PC-3 (cell line): Measurements from ENCODE around the gene SRRM5. TPM values are rescaled to one million over a fixed set of nuclear protein-coding genes. Genes with fewer than 3 reads are reported as not detected.

ENCODE experiments used
- ATAC-seq: fragments of 200-7000 bp; cut with Tn5 transposase; 2 replicates; pipeline ENCODE4 v1.9.1; 2020; ENCODE audit warnings: mild to moderate bottlenecking, moderate library complexity
- BruUV-seq: library from RNA; stranded (reverse); fragments of 400-500 nt; replicated peaks from 2 replicates; lab custom pipeline; 2021; lab: Mats Ljungman, UMichigan
- CTCF ChIA-PET: fragments of 300-600 bp; sonication (Branson Sonifier 250); formaldehyde crosslinking; loops from one replicate; lab custom pipeline; 2022; ENCODE audit warnings: antibody characterized with exemption; lab: Charles Lee
- POLR2A ChIA-PET: fragments of 300-600 bp; sonication (Branson Sonifier 250); formaldehyde crosslinking; loops from one replicate; lab custom pipeline; 2022; ENCODE audit warnings: antibody characterized with exemption; ENCODE audit not compliant: unreplicated experiment; lab: Charles Lee
- DNase-seq: peaks from one replicate; pipeline ENCODE4 v3.0.0-alpha.2; 2015
- H2AFZ ChIP-seq: fragments of 300-600 bp; sonication (generic); 2 replicates; pipeline ENCODE4 v1.6.0; 2016; ENCODE audit warnings: antibody characterized with exemption, low read length
- H3F3A ChIP-seq: fragments of 300-600 bp; sonication (generic); one replicate; pipeline ENCODE4 v1.6.0; 2017; ENCODE audit warnings: antibody characterized with exemption, low read length, control low read depth, mild to moderate bottlenecking; ENCODE audit not compliant: unreplicated experiment
- H3K27ac ChIP-seq: fragments of 300-600 bp; sonication (generic); 2 replicates; pipeline ENCODE4 v1.5.1; 2016; ENCODE audit warnings: mild to moderate bottlenecking, low read length
- H3K27me3 ChIP-seq: fragments of 300-600 bp; sonication (generic); 2 replicates; pipeline ENCODE4 v1.6.1; 2016; ENCODE audit warnings: low read length, mixed read lengths
- H3K36me3 ChIP-seq: fragments of 300-600 bp; sonication (generic); 2 replicates; pipeline ENCODE4 v1.6.1; 2016; ENCODE audit warnings: low read depth, mixed run types, low read length, mixed read lengths
- H3K4me1 ChIP-seq: fragments of 300-600 bp; sonication (generic); 2 replicates; pipeline ENCODE4 v1.5.1; 2016; ENCODE audit warnings: low read length; ENCODE audit not compliant: insufficient read depth
- H3K4me2 ChIP-seq: fragments of 300-600 bp; sonication (generic); 2 replicates; pipeline ENCODE4 v1.6.0; 2016; ENCODE audit warnings: low read length
- H3K4me3 ChIP-seq: fragments of 300-600 bp; sonication (generic); 2 replicates; pipeline ENCODE4 v1.5.1; 2016; ENCODE audit warnings: mild to moderate bottlenecking, low read length, mixed read lengths
- H3K79me2 ChIP-seq: fragments of 300-600 bp; sonication (generic); 2 replicates; pipeline ENCODE4 v1.6.1; 2017; ENCODE audit warnings: low read length, mixed read lengths
- H3K9ac ChIP-seq: fragments of 300-600 bp; sonication (generic); 2 replicates; pipeline ENCODE4 v1.6.0; 2016; ENCODE audit warnings: mild to moderate bottlenecking, low read length
- H3K9me2 ChIP-seq: fragments of 300-600 bp; sonication (generic); replicated peaks from 2 replicates; pipeline ENCODE4 v1.6.1; 2016; ENCODE audit warnings: mixed run types, low read length, mixed read lengths
- H3K9me3 ChIP-seq: fragments of 300-600 bp; sonication (generic); 2 replicates; pipeline ENCODE4 v1.6.1; 2016; ENCODE audit warnings: low read length, mixed read lengths
- H4K20me1 ChIP-seq: fragments of 300-600 bp; sonication (generic); 2 replicates; pipeline ENCODE4 v1.6.1; 2016; ENCODE audit warnings: low read length, mixed read lengths
- CTCF ChIP-seq: fragments of 300-600 bp; sonication (generic); conservative IDR thresholded peaks from 2 replicates; pipeline ENCODE4 v1.5.1; 2017; ENCODE audit warnings: antibody characterized with exemption, low read depth, mild to moderate bottlenecking, low read length
- EZH2 ChIP-seq: fragments of 300-600 bp; sonication (generic); IDR thresholded peaks from one replicate; pipeline ENCODE4 v1.6.1; 2017; ENCODE audit warnings: antibody characterized with exemption, mild to moderate bottlenecking, low read length; ENCODE audit not compliant: unreplicated experiment
- EZH2phosphoT487 ChIP-seq: fragments of 300-600 bp; sonication (generic); IDR thresholded peaks from 2 replicates; pipeline ENCODE4 v1.6.1; 2018; ENCODE audit warnings: mild to moderate bottlenecking, antibody characterized with exemption, low read length, borderline replicate concordance
- intact Hi-C: fragments of 100-400 bp; cut with micrococcal nuclease; formaldehyde crosslinking; loops from 2 replicates; pipeline ENCODE4 v1.9.0; 2023
- total RNA-seq: library from RNA; depleted of rRNA; stranded (reverse); fragments of >200 nt; gene quantifications from 2 replicates; pipeline ENCODE4 v1.2.3, GENCODE V29; 2014

Gene SRRM5
- total RNA-seq, 1 experiment from 2014 or later: 0.11 TPM

- H3K9me2 ChIP-seq: no peaks in the 10 kb centered on the region
- H3K27ac ChIP-seq: no peak overlapping the region
- H3K79me2 ChIP-seq: peaks cover 32% of the 10 kb centered on the region
- BruUV-seq: no TSS peak
- TF ChIP-seq EZH2phosphoT487 (no peak), EZH2 (no peak), CTCF (no peak)
- H4K20me1 ChIP-seq: no peaks in the 10 kb centered on the region
- no peak for DNase-seq
- no peak for ATAC-seq
- H3K9ac ChIP-seq: no peak overlapping the region
- ChIA-PET POLR2A (no interaction called here), CTCF (no interaction called here)
- intact Hi-C loops: no loop called here
- H3K4me1 ChIP-seq: peaks cover 11% of the 10 kb centered on the region
- H3F3A ChIP-seq: no peaks in the 10 kb centered on the region
- H3K4me2 ChIP-seq: no peak overlapping the region
- H3K9me3 ChIP-seq: no peaks in the 10 kb centered on the region
- no peaks in the 10 kb centered on the region for H3K27me3 ChIP-seq
- no peak overlapping the region for H3K4me3 ChIP-seq
- H3K36me3 ChIP-seq: no peaks in the 10 kb centered on the region
- H2AFZ ChIP-seq: no peak overlapping the region
Measured at GRCh38 chr19:43592800-43593350, 19.0 kb upstream of the SRRM5 start.

DNA sequence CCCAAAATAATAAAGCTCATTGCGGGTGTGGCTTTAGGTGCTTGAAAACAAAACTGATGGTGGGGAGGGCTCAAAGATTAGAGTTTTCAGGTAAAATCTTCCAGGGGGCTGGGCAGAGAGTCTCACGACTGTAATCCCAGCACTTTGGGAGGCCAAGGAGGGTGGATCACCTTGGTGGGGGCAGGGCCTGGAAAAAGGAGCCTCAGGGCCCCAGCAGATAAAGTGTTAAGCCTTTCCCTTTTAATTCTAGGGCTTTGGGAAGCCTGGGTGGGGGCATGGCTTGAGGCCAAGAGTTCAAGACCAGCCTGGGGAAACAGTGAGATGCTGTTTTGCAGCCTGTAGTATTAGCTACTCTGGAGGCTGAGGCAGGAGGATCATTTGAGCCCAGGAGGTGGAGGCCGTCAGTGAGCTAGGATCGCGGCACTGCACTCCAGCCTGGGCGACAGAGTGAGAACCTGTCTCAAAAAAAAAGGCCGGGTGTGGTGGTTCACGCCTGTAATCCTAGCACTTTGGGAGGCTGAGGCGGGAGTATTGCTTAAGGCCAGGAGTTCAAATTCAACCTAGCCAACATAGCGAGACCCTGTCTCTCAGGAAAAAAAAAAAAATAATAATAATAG, 17.7 kb upstream of the SRRM5 start:
- no peak for TF ChIP-seq EZH2
- no peak for TF ChIP-seq EZH2phosphoT487
- no peak for TF ChIP-seq CTCF
- no peaks in the 10 kb centered on the region for H3K9me3 ChIP-seq
- H3K4me1 ChIP-seq: peaks cover 14% of the 10 kb centered on the region
- H3K4me3 ChIP-seq: peak overlapping the region; percentile 78
- no peak overlapping the region for H3K27ac ChIP-seq
- peak overlapping the region; percentile 93 for H3K4me2 ChIP-seq
- H3K79me2 ChIP-seq: peaks cover 46% of the 10 kb centered on the region
- ATAC-seq: no peak
- H3K27me3 ChIP-seq: no peaks in the 10 kb centered on the region
- H3K9me2 ChIP-seq: no peaks in the 10 kb centered on the region
- H4K20me1 ChIP-seq: no peaks in the 10 kb centered on the region
- POLR2A ChIA-PET: no interaction called here
- no peaks in the 10 kb centered on the region for H3F3A ChIP-seq
- DNase-seq: no peak
- intact Hi-C loops: loop anchor here (2.0 kb wide), 1 partner anchor 59 kb away; no protein-coding TSS in a partner anchor
- BruUV-seq: no TSS peak
- no peak overlapping the region; the same call in 1 of the 2 replicates for H3K9ac ChIP-seq
- no peak overlapping the region for H2AFZ ChIP-seq
- CTCF ChIA-PET: interaction anchor here (0.7 to 1.0 kb wide), 2 partner anchors 39 to 147 kb away, joined by 3 to 8 read pairs; no protein-coding TSS in a partner anchor
- H3K36me3 ChIP-seq: no peaks in the 10 kb centered on the region
